Measurements from ENCODE around the gene ZSWIM3. TPM values are rescaled to one million over a fixed set of nuclear protein-coding genes. Genes with fewer than 3 reads are reported as not detected.

Gene ZSWIM3
- total and polyA plus RNA-seq, 2 donors (not counting 3 experiments of a cell fraction or from before 2014, with no cell fraction given) = 3.8 to 4.4 TPM

DNA sequence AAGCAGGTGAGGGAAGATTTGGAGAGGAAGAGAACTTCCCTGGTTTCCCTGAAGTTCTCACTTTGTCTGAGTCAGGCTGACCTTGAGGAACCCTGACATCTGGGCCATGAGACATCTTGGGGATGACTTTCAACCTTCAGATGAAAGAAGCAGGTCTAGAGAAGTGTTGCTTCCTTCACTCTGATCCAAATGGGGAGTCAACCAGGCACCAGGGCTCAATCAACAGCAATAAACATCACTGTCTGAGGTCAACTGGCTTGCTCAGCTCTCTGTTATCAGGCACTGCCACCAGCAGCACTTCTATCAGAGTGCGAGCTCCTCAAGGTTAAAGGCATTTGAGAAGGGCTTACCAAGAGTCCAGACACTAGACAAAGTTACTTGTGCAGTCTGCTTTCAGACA, 6.5 kb upstream of the ZSWIM3 start:
- H3K9me1 ChIP-seq (replicated peaks; ENCODE audit: control insufficient read depth, extremely low read depth, insufficient read depth, low read length) = no peaks in the 10 kb centered on the region
- intact Hi-C loops (cut with micrococcal nuclease) = no loop called here
- BruUV-seq (replicated peaks) = no TSS peak
- no peak overlapping the region for H2AFZ ChIP-seq (ENCODE audit: low read depth, low read length)
- no peak for FAIRE-seq
- ChIA-PET CTCF (no interaction called here), POLR2A (no interaction called here)
- no peaks in the 10 kb centered on the region for H4K20me1 ChIP-seq (replicated peaks; ENCODE audit: control insufficient read depth, extremely low read depth, insufficient read depth, low read length)
- H3K27ac ChIP-seq (ENCODE audit: insufficient read depth, low read depth, low read length) = no peak overlapping the region
- dilution Hi-C loops (cut with MboI; ENCODE audit: extremely low pct_ligation_motif_present, low sequenced_read_pairs) = no loop called here
- TF ChIP-seq MAX (IDR thresholded peaks at IDR 0.05; ENCODE audit: insufficient read depth, insufficient read length) = no peak
- no peak for TF ChIP-seq CTCF (IDR thresholded peaks at IDR 0.05; ENCODE audit: extremely low read depth in 1 of 2, insufficient read depth in 1 of 2, low read depth in 1 of 2, low read length in 2 of 2)
- no peak for TF ChIP-seq GATA2 (IDR thresholded peaks at IDR 0.05; ENCODE audit: insufficient read depth, insufficient read length, low read depth, low read length)
- TF ChIP-seq POLR2A (IDR thresholded peaks at IDR 0.05; ENCODE audit: low read depth, low read length) = no peak
- TF ChIP-seq POLR2AphosphoS5 (IDR thresholded peaks at IDR 0.05; ENCODE audit: insufficient read depth, low read depth, low read length) = no peak
- TF ChIP-seq FOS (IDR thresholded peaks at IDR 0.05; ENCODE audit: borderline replicate concordance, insufficient read depth, low read length) = no peak
- TF ChIP-seq JUN (IDR thresholded peaks at IDR 0.05; ENCODE audit: borderline replicate concordance, insufficient read depth, insufficient read length, low read depth) = no peak
- TF ChIP-seq EZH2 (IDR thresholded peaks at IDR 0.05; ENCODE audit: borderline replicate concordance, low read depth, low read length, severe bottlenecking) = no peak
- no peak for TF ChIP-seq MYC (IDR thresholded peaks at IDR 0.05; ENCODE audit: low read depth, low read length)
- no peak overlapping the region for H3K9ac ChIP-seq (replicated peaks; ENCODE audit: extremely low read depth, insufficient read depth, low read length)
- H3K9me3 ChIP-seq (replicated peaks; ENCODE audit: control insufficient read depth, insufficient read depth, low read length) = no peaks in the 10 kb centered on the region
- H3K4me2 ChIP-seq (ENCODE audit: insufficient read depth, low read length) = no peak overlapping the region
- peaks cover 3% of the 10 kb centered on the region for H3K79me2 ChIP-seq (ENCODE audit: control insufficient read depth, insufficient read depth, low read length)
- no peaks in the 10 kb centered on the region for H3K27me3 ChIP-seq (ENCODE audit: control insufficient read depth in 2 of 2, insufficient read depth in 2 of 2, low read length in 2 of 2)
- peaks cover 0 to 12% of the 10 kb centered on the region in 2 experiments for H3K36me3 ChIP-seq (ENCODE audit: control insufficient read depth in 2 of 2, extremely low read depth in 1 of 2, insufficient read depth in 2 of 2, low read length in 2 of 2)
- no peaks in the 10 kb centered on the region for H3K4me1 ChIP-seq (ENCODE audit: control insufficient read depth, extremely low read depth, insufficient read depth, low read length)
- DNase-seq (ENCODE audit: low read depth, low spot score) = no peak
- no peak overlapping the region for H3K4me3 ChIP-seq (replicated peaks in 1 of 3; ENCODE audit: insufficient read depth in 1 of 3, low read depth in 1 of 3, low read length in 3 of 3)
